ENCODE results near the gene OR11L1. TPM values are rescaled to one million over a fixed set of nuclear protein-coding genes. Genes with fewer than 3 reads are reported as not detected.

Gene OR11L1
- total RNA-seq, 1 donor from 2014 or later = not detected

- TF ChIP-seq CTCF (IDR thresholded peaks at IDR 0.05) = no peak
- intact Hi-C loops (cut with DNase I) = no loop called here
- no peak overlapping the region for H3K4me3 ChIP-seq
Observed at GRCh38 chr1:247840818-247841217, 878 bp downstream of the OR11L1 start.

GRCh38 chr1:247833601-247834000, 8.1 kb downstream of the OR11L1 start:
- H3K9me3 ChIP-seq = no peaks in the 10 kb centered on the region
- no peaks in the 10 kb centered on the region for H3K27me3 ChIP-seq (ENCODE audit: low read depth)
- DNase-seq (no peak), ATAC-seq (no peak)
- H3K27ac ChIP-seq = no peak overlapping the region
- no peak overlapping the region for H3K4me3 ChIP-seq
- no peaks in the 10 kb centered on the region for H3K36me3 ChIP-seq
- no peaks in the 10 kb centered on the region for H3K4me1 ChIP-seq
- intact Hi-C loops (cut with DNase I) = no loop called here
- no peak for TF ChIP-seq CTCF (IDR thresholded peaks at IDR 0.05)

More at GRCh38 chr1:247840818-247841217, 878 bp downstream of the OR11L1 start:
- H3K9me3 ChIP-seq = no peaks in the 10 kb centered on the region
- no peaks in the 10 kb centered on the region for H3K36me3 ChIP-seq
- H3K27ac ChIP-seq = no peak overlapping the region
- ATAC-seq (no peak), DNase-seq (no peak)
- no peaks in the 10 kb centered on the region for H3K4me1 ChIP-seq
- no peaks in the 10 kb centered on the region for H3K27me3 ChIP-seq (ENCODE audit: low read depth)

GRCh38 chr1:247829656-247830055, 12.0 kb downstream of the OR11L1 start:
- Histone ChIP-seq H3K4me1 (no peaks in the 10 kb centered on the region), H3K36me3 (no peaks in the 10 kb centered on the region), H3K27me3 (ENCODE audit: low read depth) (no peaks in the 10 kb centered on the region), H3K27ac (no peak overlapping the region), H3K4me3 (no peak overlapping the region), H3K9me3 (no peaks in the 10 kb centered on the region)
- ATAC-seq (no peak), DNase-seq (no peak)
- no peak for TF ChIP-seq CTCF (IDR thresholded peaks at IDR 0.05)
- intact Hi-C loops (cut with DNase I) = no loop called here

- no peaks in the 10 kb centered on the region for H3K4me1 ChIP-seq
- no peak overlapping the region for H3K27ac ChIP-seq
- no peaks in the 10 kb centered on the region for H3K36me3 ChIP-seq
- no peaks in the 10 kb centered on the region for H3K9me3 ChIP-seq
- TF ChIP-seq CTCF (IDR thresholded peaks at IDR 0.05) = no peak
- H3K27me3 ChIP-seq (ENCODE audit: low read depth) = no peaks in the 10 kb centered on the region
- no peak for ATAC-seq
- intact Hi-C loops (cut with DNase I) = no loop called here
- H3K4me3 ChIP-seq = no peak overlapping the region
- DNase-seq = no peak
Observed at GRCh38 chr1:247825362-247825761, 16.3 kb downstream of the OR11L1 start.

- intact Hi-C loops (cut with DNase I) = no loop called here
- Histone ChIP-seq H3K36me3 (no peaks in the 10 kb centered on the region), H3K4me3 (no peak within 1 kb of the TSS), H3K4me1 (no peaks in the 10 kb centered on the region), H3K27me3 (ENCODE audit: low read depth) (no peaks in the 10 kb centered on the region), H3K27ac (no peak within 1 kb of the TSS), H3K9me3 (no peaks in the 10 kb centered on the region)
- ATAC-seq (no peak), DNase-seq (no peak)
- no peak for TF ChIP-seq CTCF (IDR thresholded peaks at IDR 0.05)
Observed at GRCh38 chr1:247824023-247824422, 17.7 kb downstream of the OR11L1 start, which contains the start of gene OR14A16. TSS of gene OR14A16 (minus strand) at chr1:247824119. CDS start at chr1:247815729, 8,390 bp downstream.

GRCh38 chr1:247822060-247822459, 19.6 kb downstream of the OR11L1 start:
- no peak overlapping the region for H3K27ac ChIP-seq
- no peak overlapping the region for H3K4me3 ChIP-seq
- intact Hi-C loops (cut with DNase I) = no loop called here
- no peaks in the 10 kb centered on the region for H3K36me3 ChIP-seq
- H3K4me1 ChIP-seq = no peaks in the 10 kb centered on the region
- H3K27me3 ChIP-seq (ENCODE audit: low read depth) = no peaks in the 10 kb centered on the region
- no peak for DNase-seq
- H3K9me3 ChIP-seq = no peaks in the 10 kb centered on the region
- no peak for ATAC-seq
- no peak for TF ChIP-seq CTCF (IDR thresholded peaks at IDR 0.05)

Data from lower lobe of right lung (tissue), 2 donors.